Raji (cell line): ENCODE data around the gene FNDC10.
A peak's percentile ranks its signal among the peaks of the same experiment; 100 is the strongest.

ENCODE experiments used
- POLR2A ChIP-seq: IDR thresholded peaks from 2 replicates; pipeline ENCODE4 v1.6.1; 2011; ENCODE audit warnings: low read depth, low read length, control low read depth; ENCODE audit not compliant: insufficient read depth

FNDC10 gene

DNA sequence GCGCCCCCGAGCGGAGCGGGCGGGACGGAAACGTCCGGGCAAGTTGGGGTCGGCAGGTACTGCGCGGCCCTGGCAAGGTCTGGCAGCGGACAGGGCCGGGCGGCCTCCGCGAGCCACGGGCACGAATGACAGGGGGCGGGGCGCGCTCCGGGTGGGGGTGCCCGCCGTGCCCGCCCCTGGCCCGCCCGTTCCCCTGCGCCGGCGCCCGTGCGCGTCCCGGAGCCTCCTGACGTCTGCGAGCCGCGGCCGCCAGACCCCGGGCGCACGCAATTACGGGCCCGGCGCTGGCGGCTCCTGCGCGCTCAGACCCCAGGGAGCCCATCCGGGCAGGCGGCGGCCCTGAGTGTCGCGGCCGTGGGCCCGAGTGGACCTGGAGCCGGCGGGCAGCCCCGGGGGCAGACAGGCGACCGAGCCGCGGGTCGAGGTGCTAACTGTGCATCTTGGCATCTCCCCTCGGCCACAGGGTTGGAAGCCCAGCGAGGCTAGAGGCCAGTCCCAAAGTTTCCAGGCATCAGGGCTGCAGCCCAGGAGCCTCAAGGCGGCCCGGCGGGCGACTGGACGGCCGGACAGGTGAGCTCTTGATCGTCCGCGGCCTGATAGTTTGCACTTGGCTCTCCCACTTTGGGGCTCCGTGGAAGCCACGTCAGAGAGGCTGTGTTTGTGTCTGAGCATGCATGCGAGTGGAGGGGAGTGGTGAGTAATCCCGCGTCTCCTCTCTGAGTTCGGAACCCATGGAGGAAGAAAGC lies 16.3 kb upstream of the FNDC10 start:
- no peak for TF ChIP-seq POLR2A

DNA sequence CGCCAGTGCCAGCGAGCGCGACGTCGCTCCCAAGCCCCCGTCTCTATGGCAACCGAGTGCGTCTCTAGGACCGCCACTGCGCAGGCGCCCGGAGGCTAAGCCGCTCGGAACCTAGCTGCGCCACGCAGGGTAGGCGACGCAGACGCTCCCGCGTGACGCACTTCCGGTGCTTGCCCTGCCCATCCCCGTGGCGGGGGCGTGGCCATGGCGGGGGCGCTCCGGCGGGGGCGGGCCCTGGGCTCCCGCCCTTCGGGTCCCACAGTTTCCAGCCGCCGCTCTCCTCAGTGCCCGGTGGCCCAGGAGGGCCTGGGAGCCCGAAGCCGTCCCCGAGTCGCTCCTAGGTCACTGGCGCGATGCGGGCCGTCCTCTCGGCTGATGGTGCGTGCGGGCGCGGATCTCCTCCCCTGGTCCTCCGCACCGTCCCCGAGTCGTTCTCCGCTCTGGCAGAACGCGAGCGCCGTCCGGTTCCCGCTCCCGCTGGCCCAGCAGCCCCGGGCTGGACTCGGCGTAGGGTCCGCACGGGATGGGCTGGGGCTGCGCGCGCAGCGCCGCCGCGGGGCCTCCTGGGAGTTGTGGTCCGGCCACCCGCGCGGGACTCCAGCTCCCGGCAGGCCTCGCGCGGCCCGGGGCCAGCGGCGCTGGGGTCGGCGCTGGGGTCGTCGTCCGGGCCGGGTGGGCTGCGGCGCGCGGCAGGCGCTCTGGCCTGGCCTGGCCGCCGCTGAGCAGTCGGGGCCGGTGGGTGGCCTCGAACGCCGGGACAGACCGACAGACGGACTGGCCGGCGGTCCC lies 15.5 kb upstream of the FNDC10 start, which contains the start of gene MIB2:
Gene MIB2 (plus strand): TSS at position 245 of the 789 bp plus-strand sequence. CDS start 7,953 bp downstream, outside the sequence.
- peak; percentile 92 for TF ChIP-seq POLR2A

DNA sequence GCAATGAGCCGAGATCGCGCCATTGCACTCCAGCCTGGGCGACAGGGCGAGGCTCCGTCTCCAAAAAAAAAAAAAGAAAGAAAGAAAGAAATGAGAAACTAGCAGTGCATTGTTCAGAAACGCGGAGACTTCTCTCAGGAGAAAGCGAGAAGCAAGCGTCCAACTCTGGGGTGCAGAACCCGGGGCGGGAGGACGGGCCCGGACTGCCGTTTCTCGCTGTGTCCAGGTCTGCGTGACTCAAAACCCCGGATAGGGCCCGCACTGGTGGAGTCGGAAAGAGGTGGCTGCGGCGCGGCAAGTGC lies 15.0 kb upstream of the FNDC10 start:
- TF ChIP-seq POLR2A, result no peak

DNA sequence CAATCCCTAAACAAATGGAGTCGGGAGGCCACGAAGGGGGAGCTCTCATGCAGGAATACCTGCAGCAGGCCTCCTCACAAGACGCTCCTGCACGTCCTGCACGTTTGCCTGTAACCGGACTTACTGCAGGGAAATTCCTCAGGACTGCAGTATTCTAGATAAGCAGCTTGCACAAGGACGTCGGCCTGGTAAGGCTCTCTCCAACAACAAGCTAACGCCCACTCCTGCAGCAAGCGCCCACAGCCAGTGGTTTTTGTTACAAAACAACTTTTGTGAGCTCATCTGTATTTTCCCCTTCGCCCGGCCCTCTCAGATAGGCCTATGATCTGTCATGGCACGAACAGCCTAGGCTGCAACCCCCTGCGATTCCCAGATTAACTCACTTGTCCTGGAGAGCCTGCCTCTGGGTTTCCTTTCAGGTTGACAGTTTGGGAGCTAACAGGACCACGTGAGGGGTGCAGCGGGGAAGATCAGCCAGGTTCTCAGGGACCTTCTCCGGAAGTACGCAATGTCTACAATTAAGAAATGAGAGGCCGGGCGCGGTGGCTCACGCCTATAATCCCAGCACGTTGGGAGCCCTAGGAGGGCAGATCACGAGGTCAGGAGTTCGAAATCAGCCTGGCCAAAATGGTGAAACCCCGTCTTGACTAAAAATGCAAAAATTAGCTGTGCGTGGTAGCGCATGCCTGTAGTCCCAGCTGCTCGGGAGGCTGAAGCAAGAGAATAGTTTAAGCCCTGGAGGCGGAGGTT lies 14.4 kb upstream of the FNDC10 start:
- no peak for TF ChIP-seq POLR2A

DNA sequence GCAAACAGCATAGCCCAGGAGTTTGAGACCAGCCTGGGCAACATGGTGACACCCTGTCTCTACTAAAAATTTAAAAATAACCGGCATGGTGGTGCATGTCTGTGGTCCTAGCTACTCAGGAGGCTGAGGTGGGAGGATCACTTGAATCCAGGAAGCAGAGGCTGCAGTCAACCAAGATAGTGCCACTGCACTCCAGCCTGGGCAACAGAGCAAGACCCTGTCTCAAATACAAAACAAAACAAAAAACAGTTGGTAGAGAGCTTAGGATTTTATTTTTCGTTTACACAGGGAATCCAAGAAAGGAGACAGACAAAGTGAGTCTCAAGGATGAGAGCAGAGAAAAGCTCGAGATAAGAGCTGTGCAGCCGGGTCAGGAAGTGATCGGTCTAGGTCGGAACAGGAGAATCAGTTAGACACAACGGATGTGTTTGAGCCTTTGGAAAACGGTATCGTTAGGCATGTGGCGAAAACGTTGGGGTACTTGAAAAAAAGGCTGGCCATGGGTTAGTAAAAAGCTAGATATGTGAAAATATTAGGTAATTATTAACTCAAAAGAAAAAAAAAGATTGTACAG lies 13.7 kb upstream of the FNDC10 start:
- no peak for TF ChIP-seq POLR2A

DNA sequence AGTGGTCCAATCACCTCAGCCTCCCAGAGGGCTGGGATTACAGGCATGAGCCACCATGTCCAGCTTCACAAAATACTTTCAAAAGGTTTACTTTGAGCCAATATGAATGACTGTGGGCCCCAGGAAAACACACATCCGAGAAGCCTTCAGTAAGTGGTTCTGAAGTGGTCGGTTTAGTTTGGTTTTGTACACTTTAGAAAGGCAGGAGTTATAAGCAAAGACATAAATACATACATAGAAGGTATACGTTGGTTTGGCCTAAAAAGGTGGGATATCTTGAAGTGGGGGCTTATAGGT lies 12.1 kb upstream of the FNDC10 start:
- TF ChIP-seq POLR2A, result no peak

DNA sequence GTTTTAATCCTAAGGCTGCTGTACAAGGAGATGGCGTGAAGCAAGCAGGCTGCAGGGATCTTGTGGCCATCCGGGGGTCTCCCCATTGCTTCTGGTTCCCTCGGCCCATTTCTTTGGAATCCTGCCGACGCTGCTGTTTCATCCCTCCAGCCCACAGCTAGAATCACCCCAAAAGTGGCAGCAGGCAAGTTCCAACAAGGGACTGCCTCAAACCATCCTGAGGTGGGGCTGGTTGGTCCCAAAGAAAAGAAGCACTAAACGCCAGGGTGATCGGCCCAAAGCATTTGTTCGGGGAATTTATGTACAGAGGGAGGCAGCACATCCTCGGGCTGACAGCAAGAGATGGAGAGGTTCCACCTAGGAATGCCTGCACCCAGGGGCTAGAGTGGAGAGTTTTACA lies 10.9 kb upstream of the FNDC10 start:
- TF ChIP-seq POLR2A, result no peak

DNA sequence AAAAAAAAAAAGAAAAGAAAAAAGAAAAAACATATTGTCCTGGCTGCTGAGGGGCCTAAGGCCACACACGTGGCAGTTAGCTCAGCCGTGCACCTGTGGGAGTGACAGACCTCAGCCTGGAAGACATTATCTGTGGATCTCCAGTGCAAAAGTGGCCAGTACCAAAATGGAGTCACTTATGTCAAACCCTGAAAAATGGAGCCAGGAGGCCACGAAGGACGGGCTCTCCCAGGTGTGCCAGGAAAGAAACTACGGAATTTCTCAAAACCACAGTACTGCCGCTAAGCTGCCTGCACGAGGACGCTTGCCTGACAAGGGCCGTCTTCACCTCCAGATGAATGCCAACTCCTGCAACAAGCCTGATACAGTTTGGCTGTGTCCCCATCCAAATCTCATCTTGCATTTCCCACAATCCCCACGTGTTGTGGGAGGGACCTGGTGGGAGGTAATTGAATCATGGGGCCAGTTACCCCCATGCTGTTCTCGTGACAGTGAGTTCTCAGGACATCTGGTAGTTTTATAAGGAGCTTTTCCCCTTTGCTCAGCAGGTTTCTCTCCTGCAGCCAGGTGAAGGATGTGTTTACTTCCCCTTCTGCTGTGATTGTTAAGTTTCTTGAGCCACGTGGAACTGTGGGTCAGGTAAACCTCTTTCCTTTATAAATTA lies 10.0 kb upstream of the FNDC10 start:
- no peak for TF ChIP-seq POLR2A

DNA sequence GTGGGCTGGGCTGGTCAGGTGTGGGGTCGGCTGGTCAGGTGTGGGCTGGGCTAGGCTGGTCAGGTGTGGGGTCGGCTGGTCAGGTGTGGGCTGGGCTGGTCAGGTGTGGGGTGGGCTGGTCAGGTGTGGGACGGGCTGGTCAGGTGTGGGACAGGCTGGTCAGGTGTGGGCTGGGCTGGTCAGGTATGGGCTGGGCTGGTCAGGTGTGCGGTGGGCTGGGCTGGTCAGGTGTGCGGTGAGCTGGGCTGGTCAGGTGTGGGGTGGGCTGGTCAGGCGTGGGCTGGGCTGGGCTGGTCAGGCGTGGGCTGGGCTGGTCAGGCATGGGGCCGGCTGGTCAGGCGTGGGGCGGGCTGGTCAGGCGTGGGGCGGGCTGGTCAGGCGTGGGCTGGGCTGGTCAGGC lies 6.3 kb upstream of the FNDC10 start:
- no peak for TF ChIP-seq POLR2A

DNA sequence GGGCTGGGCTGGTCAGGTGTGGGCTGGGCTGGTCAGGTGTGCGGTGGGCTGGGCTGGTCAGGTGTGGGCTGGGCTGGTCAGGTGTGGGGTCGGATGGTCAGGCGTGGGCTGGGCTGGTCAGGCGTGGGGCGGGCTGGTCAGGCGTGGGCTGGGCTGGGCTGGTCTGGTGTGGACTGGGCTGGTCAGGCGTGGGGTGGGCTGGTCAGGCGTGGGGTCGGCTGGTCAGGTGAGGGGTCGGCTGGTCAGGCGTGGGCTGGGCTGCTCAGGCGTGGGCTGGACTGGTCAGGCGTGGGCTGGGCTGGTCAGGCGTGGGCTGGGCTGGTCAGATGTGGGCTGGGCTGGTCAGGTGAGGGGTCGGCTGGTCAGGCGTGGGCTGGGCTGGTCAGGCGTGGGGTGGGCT lies 5.8 kb upstream of the FNDC10 start:
- TF ChIP-seq POLR2A, result no peak

DNA sequence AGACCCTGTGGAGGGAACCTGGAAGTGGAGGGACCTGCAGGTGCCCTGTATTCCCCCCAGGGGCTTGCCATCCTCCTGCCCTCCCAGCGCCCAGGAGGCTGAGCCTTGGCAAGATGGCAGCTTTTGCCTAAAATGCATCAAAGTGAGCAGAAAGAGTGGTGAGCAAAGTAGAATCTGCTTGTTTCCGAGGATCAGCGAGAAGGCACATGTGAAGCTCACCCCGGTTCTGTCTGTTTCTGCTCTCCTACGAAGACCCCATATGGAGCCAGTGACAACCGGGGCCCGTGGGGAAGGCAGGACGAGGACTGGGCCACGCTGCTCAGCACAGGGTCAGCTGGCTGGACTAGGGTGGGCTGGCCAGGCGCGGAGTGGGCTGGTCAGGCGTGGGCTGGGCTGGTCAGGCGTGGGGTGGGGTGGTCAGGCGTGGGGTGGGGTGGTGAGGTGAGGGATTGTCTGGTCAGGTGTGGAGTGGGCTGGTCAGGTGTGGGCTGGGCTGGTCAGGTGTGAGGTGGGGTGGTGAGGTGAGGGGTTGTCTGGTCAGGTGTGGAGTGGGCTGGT lies 5.2 kb upstream of the FNDC10 start:
- no peak for TF ChIP-seq POLR2A

DNA sequence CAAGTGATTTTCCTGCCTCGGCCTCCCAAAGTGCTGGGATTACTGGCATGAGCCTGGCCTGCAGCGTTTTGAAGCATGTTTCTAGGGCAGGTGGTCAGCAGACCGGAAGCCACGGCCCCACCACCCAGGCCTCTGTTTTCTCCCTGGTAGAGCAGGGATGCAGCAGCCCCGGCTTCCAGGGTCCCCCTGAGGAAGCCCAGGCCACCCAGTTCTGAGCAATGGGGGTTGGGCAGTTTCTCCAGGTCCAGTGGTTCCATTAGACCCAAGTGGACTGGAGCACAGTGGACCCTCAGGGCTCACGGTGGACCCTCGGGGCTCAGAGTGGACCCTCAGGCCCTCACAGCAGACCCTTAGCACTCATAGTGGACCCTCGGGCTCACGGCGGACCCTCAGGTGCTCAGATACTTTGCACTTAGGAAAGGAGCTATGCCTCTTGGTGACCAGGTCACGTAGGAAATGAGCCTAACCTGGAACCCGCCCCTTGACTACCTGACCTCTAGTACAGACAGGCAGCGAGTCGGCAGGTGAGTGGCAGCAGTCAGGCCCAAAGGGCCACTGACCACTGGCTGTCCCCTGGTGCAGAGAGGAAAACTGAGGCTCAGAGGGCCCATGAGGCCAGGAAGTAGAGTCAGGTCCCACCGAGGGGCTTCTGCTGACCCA lies 4.6 kb upstream of the FNDC10 start:
- no peak for TF ChIP-seq POLR2A

DNA sequence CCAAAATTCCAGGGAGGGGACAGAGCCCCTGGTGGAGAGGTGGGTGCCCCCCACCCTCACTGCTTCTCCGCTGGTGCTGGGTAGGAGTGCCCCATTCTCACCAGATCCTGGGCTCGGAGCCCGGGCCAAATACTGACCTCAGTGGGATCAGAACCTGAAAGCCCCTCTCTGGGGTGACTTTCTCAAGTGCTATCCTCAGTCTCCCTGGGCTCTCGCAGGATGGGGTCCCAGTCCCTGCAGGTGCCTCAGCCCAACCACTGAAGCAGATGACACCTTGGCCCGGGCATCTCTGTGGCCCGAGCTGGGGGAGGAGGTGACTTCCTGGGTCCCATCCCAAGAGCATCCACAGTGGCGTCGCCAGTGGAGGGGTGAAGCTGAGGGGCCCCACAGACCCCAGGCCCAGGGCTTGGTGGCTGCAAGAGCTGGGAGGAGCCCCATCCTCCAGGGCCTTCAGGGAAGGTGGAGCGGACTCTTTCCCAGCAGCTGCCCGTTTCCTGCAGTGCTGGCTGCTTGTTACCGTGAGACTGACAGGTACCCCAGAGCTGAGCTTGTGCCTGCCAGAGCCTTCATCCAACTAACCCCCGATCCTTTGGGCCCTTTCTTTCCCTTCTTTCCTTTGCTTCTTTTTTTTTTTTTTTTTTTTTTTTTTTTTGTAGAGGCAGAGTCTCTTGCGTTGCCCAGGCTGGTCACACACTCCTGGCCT lies 3.9 kb upstream of the FNDC10 start:
- TF ChIP-seq POLR2A, result no peak
